ENCODE data around the gene TACR1. TPM values are rescaled to one million over a fixed set of nuclear protein-coding genes. Genes with fewer than 3 reads are reported as not detected.

The TACR1 gene
- total and polyA plus RNA-seq, 2 of the 8 experiments (the other 6 are each of a cell fraction or from before 2014, with no cell fraction given), result 0.09 to 0.37 TPM

DNA sequence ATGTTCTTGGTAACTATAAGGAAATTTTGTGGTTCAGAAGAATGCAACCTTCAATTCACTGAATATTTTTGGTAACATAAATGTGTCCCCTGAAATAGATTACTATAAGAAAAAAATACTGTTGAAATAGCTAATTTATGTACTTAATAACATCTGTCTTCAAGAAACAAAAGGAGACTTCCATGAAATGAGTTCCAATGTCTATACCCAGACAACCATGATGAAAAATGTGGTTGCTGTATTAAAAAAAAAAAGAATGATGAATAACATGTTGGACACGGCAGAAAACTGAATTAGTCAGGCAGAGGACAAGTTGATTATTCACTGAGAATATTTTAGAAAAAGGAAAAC is 98.5 kb downstream of the TACR1 start (continued):
- TF ChIP-seq SUZ12 (IDR thresholded peaks at IDR 0.05; ENCODE audit: low read length) (no peak), NRF1 (IDR thresholded peaks at IDR 0.05; ENCODE audit: low read depth, low read length) (no peak)

Data from H1 (cell line).